GM19328 (cell line): ENCODE data around the gene APOBEC3A.

ENCODE experiments used
- ATAC-seq: cut with Tn5 transposase; IDR thresholded peaks from one replicate; pipeline ENCODE4 v1.9.1; 2021; ENCODE audit warnings: mild to moderate bottlenecking, moderate library complexity; ENCODE audit not compliant: unreplicated experiment

The APOBEC3A gene

DNA sequence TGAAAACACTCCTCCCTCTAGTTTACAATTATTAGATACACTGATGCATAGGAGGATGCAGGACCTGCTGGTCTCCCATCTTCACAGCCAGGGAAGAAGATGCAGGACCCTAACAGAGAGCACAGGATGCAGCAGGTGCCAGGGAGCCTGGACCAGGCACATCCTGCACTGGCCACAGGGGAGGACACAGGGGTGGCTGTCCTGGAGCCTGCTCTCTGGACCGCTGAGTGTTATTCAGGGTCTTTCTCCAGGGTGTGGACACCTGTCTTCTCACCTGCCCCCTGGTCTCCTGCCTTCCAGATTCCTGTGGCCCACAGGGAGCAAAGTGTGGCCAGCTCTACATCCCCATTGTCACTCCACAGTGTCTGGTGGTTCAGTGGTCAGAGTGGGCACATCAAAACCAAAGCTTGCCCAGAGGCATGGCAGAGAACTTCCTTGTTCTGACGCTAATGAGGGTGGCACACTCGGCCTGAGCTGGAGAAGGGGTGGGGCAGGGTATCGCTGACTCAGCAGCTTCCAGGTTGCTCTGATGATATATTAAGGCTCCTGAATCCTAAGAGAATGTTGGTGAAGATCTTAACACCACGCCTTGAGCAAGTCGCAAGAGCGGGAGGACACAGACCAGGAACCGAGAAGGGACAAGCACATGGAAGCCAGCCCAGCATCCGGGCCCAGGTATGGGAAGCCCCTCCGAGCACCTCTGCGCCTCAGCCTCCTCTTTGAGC lies at the start of gene APOBEC3A:
TSS of gene APOBEC3A (plus strand) at position 564 of the 725 bp plus-strand sequence. CDS start at position 647, 83 bp downstream.
- no peak for ATAC-seq

DNA sequence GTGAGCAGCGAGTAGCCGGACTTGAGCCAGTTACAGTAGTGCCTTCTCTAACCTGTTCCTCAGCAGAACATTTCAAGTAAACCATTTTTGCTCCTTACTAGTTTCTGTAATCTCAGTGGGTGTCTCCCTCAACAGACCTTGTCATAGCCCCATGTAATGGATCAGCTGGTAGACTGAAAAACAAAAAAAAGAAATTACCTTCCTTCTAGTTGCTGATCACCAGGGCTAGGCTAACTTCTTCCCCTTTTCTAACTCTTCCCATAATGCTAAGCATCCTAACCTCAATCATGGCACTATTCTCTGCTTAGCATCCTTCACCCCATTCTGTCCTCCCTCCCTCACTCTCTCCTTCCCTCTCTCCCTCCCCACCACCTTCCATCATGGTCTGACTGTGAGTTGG lies 49.6 kb upstream of the APOBEC3A start:
- ATAC-seq = no peak

DNA sequence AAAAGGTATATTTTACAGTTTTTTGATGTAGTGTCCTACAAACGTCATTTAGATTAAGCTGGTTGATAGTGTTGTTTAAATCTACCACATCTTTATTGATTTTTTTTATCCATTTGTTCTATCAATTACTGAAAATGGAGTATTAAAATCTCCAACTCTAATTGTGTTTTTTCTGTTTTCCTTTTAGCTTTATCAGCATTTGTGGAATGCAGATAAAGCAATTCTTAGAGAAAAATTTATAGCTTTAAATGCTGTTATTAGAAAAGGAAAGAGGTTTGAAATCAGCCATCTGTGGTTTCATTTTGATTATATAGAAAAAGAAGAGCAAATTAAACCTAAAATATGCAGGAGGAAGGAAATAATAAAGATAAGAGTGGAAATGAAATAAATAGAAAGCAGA lies 46.0 kb upstream of the APOBEC3A start:
- no peak for ATAC-seq

DNA sequence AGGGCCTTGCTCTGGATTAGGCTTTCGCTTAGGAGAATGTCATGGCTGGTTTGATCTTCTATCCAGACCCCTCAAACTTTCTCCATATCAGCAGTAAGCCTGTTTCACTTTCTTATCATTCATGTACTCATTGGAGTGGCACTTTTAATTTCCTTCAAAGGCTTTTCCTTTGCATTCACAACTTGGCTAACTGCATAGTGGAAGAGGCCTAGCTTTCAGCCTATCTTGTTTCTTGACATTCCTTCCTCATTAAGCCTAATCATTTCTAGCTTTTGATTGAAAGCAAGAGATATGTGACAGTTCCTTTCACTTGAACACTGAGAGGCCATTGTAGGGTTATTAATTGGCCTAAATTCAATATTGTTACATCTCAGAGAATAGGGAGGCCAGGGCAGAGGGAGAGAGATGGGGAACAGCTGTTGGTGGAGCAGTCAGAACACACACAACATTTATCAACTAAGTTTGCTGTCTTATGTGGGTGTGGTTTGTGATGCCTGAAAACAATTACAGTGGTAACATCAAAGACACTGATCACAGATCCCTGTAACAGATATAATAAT lies 37.7 kb upstream of the APOBEC3A start:
- no peak for ATAC-seq

DNA sequence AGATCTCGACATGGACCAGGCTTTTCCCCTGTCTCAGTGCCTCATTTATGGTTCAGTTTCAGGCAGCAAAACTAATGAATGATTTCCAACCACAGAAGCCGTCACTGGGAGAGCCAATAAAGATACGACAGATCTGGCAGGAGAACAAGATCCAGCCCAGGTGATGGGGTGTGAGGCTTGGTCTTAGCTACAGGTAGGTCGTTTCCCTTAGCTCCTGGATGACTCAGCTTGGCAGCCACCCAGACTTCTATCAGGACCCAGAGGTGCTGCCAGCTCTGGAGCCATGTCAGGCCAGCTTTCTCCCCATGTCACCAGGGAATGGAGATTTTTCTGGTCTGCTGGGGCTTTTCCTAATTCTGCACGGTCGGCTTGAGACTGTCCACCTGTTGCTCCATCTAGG lies 36.3 kb upstream of the APOBEC3A start:
- ATAC-seq = no peak

DNA sequence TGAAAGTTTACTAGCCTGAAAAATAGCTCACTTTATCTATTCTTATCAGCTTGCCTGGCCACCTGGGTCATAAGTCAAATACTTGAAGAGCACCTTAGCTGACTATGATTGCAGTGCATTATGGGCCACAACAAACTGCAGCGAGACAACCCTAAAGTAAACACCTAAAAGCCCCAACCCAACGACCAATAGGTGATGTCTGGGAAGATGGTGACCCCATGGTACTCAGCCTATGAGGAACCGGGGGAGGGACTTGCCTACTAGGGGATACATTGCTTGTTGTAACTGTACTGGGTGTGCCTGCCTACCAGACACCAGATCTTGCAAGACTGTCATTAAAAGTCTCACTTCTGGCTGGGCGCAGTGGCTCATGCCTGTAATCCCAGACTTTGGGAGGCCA lies 35.6 kb upstream of the APOBEC3A start:
- no peak for ATAC-seq

DNA sequence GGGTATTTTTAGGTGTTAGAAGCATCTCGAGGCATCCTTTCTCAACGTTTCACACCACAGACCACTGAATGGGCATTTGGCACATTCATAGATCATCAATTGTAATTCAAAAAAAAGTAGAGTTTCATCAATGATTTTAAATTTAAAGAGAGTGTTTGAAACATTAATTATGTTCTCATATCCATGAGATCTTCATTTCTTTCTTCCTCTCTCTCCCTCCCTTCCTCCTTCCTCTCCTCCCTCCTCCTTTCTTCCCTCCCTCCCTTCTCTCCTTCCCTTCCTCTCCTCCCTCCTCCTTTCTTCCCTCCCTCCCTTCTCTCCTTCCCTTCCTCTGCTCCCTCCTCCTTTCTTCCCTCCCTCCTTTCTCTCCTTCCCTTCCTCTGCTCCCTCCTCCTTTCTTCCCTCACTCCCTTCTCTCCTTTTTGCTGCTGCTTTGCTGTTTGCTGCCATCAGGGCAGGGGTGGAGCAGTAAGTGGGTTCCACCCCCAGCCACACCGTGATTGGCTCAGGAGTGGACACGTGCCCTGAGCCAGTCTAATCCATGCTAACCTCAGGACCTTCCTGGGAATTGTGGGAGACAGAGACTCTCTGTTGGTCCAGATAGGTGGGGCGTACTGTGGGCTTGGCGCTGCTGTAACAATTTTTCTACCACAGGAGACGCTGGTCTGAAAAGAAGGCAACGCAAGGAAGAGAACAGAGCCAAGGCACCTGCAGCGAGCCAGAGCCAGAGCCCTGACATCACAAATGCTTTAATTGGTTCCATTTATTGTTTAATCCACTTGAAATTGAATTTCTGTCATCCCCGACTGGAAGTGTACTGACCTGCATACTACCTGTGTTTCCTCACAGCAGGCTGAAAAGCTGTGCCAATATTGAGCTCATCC lies 33.7 kb upstream of the APOBEC3A start:
- no peak for ATAC-seq

DNA sequence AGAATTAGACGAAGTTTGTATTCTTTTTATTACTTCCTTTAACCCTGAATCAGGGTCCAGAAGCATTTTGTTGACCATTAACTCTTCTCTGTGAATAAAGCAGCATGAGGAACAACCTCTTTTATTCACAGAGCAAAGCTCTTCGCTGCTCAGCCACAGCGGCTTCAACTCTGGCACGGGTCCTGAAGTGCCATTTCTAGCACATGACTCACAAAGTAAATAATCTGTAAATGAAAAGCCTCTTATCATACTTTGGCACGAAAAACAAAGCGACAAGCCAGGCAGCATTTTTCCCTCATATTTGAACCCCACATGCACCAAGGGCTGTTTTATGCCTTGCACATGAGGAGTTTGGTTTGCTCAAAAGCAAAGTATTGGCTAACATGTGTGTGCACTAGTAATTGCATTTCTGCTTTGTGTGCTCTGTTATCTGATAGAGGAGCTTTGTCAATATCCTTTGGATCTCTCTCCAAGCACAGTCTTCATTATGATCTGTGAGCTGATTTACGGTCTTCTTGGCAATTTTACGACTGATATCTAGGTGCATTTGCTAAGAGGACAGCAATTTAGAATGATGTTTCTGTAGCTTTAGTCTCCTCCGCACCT lies 33.0 kb upstream of the APOBEC3A start:
- ATAC-seq = no peak

DNA sequence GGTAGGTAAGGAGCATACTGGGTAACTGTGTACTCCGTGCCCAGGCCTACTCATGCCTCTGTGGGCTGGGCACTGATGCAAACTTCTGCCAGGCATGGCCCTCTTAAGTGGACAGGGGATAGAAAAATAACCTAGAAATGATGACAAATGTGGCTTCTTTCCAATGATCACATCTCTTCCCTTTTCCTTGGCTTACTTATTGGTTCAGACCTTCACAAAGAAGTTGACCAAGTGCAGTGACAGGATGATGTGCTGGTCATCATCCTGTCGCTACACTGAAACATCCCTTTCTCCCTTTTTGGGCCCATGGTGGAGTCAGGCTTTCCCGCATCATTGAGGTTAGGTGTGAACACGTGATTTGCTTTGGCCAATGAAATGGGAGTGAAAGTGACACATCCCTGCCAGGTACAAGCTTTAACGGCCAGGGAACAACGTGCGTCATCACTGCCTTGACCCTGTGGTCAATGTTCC lies 31.8 kb upstream of the APOBEC3A start:
- no peak for ATAC-seq

DNA sequence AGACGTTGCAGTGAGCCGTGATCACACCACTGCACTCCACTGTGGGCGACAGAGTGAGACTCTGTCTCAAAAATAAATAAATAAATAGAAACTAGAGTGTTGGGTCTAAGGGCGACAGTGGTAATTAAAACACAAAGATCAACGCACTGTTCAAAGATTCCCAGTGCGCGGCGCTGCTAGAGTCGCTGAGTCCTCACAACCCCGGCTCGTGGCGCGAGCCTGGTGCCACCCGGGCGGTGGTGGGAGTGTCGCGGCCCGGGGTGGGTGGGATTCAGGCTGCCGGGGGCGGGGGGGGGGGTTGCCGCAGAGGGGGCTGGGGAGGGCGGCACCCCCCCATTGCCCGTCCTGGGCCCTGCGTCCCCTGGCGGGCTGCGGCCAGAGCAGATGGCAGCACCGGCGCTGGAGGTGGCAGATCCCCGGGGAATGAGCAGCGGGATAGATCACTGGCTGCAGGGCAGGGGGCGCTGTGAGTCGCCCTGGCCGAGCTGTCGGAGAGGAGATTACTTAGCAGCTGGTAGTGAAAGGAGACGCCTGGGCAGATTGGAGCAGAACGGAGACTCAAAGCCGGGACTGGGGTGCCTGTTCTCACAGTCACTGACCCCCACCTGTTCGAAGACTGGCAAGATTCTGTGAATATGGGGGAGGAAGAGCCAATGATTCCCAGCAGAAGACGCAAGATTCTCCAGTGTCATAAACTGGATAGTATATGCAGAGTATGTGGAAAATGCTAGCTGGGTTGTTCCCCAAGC lies 30.2 kb upstream of the APOBEC3A start:
- no peak for ATAC-seq

DNA sequence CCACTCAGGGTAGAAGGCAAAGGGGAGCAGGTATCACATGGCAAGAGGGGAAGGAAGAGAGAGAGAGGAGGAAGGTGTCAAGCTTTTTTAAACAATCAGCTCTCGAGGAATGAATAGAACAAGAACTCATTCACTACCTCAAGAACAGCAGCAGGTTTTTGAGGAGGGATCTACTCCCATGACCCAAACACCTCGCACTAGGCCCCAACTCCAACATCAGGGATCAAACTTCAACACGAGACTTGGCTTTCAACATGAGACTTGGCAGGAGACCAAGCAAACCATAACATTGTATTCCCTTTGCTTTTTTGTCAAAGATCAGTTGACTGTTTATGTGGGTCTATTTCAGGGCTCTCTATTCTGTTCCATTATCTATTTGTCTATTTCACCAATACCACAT lies 26.9 kb upstream of the APOBEC3A start:
- no peak for ATAC-seq

DNA sequence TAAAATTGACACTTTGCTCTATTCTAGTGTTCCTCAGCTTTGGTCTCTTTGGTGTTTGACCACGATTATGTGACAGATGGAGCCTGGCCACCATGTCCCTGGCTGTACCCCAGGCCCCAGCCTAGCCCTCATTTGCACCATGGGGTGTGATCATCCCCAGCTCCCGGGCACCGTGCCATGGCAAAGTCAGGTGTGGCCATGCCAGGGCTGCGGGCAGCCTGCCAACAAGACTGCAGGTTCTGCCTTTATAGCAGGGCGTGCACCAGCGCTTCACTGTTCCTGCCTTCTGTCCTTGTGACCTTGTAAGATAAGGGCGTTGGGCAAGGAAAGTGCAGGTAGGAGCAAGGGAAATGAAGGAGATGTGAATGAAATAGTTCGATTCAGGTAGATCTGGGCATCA lies 22.4 kb upstream of the APOBEC3A start:
- no peak for ATAC-seq

DNA sequence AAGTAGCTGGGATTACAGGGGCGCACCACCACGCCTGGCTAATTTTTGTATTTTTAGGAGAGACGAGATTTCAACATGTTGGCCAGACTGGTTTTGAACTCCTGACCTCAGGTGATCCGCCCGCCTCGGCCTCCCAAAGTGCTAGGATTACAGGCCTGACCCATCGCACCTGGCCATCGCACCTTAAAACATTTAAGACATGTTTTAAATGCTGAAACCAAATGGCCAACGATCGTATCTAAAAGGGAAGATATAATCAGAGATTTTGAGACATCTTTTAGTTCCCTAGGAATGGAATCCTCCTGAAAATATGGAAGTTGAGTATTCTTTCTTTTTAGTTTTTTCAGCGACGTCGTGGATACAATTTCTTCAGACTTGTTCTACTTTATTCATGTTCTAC lies 21.8 kb upstream of the APOBEC3A start:
- no peak for ATAC-seq

DNA sequence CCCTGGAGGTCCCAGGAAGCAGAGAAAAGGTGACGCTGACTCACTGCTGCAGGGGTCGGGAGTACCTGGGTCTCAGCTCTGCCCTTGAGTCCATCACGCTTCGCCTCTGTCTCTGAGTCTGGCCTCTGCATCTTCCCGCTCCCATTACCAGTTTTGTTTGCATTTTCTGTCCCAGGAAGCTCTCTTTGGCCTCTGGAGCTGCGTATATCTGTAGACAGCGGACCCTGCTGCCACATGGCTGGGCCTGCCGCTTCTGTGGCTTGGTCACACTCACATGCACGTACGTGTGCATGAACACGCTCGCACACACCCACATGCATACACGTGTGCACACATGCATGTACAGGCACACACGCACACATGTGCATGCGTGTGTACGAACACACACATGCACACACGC lies 20.8 kb upstream of the APOBEC3A start:
- no peak for ATAC-seq

DNA sequence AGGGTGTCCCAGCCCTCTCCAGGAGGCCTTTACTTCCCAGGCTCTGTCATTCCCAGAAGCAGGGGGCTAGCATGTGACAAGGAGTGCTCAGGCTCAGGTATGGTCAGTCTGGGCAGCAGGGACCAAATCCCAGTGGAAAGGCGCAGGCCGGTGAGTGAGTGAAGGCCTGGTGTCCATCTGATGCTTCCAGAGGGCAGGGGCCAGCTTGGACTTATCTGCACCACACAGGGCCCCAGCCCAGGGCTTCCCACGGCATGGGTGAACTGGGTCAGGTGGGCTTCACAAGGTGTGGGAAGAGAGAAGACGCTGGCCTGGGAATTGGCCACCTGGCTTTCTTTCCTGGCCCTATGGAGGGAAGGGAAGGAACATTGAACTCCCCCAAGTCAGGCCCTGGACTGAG lies 20.4 kb upstream of the APOBEC3A start:
- no peak for ATAC-seq

DNA sequence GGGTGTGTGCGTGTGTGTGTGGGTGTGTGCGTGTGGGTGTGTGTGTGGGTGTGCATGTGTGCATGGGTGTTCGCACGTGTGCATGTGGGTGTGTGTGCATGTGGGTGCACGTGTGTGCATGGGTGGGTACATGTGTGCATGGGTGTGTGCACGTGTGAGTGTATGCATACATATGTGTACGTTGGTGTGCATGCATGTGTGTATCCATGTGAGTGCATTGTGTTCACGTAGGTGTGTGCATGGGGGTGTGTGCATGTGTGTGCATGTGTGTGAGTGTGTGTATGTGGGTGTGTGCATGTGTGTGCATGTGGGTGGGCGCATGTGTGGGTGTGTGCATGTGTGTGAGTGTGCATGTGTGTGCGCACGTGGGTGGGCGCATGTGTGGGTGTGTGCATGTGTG lies 19.9 kb upstream of the APOBEC3A start:
- ATAC-seq = no peak

DNA sequence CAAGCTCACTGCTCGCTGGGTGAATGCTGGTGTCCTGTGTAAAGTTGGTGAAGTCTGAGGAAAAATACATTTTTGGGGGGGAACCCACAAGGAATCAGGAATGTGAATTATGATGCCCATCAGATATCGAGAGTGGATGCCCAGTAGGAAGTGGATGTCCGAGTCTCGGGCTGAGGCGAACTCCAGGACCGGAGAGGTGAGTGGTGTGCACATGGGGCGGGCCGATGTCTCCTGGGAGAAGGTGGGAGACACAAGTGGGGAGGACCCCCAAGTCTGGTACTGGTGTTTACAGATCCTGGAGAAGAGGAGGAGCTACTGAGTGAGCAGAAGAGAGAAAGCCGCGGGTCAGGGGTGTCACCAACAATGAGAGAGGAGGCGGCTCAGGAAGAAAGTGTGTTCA lies 19.2 kb upstream of the APOBEC3A start:
- ATAC-seq = no peak

DNA sequence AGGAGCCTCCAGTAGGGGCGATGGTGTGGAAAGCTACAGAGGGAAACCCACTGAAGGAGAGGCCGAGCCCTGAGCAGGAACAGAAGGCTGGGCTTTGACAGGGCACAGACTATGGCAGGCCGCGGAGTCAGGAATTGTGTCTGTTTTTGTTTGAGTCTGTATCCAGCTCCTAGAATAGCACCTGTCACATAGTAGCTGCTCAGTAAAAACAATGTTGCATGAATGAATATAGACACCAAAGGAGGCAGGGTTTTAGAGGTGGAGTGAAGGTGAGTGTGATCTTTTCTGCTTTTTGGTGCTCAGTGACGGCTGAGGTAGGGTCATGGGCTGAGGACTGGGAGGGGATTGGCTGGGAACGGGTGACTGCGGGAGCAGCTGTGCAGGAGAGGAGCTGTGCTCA lies 18.5 kb upstream of the APOBEC3A start:
- ATAC-seq = no peak

DNA sequence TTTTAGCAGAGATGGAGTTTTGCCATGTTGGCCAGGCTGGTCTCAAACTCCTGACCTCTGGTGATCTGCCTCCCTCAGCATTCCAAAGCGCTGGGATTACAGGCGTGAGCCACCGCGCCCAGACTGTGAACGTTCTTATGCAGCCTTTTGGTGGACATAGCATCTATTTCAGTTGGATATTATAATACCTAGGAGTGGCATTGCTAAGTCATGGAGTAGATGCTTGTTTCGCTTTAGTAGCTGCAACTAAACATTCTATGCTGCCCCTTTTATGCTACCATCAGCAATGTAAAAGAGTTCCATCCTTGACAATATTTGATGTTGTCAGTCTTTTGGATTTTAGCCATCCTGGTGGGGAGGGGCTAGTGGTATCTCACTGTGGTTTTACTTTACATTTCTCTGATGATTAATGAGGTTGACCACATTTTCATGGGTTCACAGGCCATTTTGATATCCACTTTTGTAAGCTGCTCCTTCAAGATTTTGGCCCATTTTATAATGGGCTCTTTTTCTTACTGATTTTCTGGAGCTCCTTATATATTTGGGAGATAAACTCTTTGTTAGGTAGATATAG lies 16.5 kb upstream of the APOBEC3A start:
- ATAC-seq = no peak

DNA sequence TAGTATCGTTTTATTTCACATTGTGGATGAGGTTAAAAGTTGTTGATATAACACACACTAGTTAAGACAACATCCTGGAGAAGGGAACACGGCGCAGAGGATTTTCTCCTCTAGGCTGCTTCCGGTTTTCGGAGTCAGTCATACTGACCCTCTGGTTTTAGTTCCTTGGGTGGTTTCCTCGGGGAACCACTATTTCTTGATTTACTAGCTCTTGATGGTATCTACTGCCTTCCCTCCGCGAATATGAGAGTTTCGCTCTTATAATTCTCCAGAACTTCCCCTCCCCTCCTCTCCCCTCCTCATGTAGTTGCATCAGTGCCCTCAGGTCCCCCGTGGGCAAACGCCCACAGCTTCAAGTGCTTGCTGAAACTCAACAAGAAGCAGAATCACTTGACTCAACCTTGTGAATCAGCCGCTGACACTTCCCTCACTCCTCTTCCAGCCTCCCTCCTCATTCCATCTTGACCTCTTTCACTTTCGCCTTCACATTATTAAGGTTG lies 15.9 kb upstream of the APOBEC3A start:
- no peak for ATAC-seq
